Measurements from ENCODE around the gene SLC43A2. TPM values are rescaled to one million over a fixed set of nuclear protein-coding genes. Genes with fewer than 3 reads are reported as not detected.
A peak's percentile ranks its signal among the peaks of the same experiment; 100 is the strongest.

Gene SLC43A2
- total RNA-seq, 6 experiments from 2014 or later: 1.4 to 8.9 (median 5.1) TPM

DNA sequence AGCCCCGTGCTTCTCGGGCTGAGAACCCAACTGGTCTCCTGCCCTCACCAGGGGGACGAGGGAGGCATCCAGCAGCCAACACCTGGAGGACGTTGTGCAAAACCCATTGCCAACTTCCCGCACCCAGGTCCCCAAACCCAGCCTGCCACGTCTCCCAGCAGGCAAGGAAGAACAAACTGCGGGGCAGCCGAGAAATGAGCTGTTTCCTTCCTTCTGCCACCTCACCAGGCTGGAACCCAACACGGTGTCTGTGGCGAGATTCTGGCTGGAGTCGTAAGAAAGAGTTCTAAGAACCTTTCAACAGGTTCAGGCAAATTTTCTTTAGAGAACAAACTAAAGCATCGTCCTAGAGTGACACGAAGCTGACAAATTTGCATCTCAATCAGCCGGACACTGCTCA, 3.6 kb downstream of the SLC43A2 start:
- no peak for TF ChIP-seq POLR2A (IDR thresholded peaks at IDR 0.05)
- no peak for TF ChIP-seq CTCF (IDR thresholded peaks at IDR 0.05)
- ATAC-seq: no peak
- Histone ChIP-seq H3K4me3 (no peak overlapping the region), H3K9me3 (no peaks in the 10 kb centered on the region), H3K27ac (no peak overlapping the region), H3K27me3 (no peaks in the 10 kb centered on the region), H3K4me1 (peaks cover 0 to 14% (median 0%) of the 10 kb centered on the region in 4 donors), H3K36me3 (no peaks in the 10 kb centered on the region)
- intact Hi-C loops (cut with DNase I): no loop called here
- WGBS (ENCODE audit: insufficient coverage, low coverage, low lambda C conversion rate, missing lambda C conversion rate): 66% methylated on average over 9 of the region's 14 CpGs
- peak in 1 of 3 donors; percentile 19 for DNase-seq

DNA sequence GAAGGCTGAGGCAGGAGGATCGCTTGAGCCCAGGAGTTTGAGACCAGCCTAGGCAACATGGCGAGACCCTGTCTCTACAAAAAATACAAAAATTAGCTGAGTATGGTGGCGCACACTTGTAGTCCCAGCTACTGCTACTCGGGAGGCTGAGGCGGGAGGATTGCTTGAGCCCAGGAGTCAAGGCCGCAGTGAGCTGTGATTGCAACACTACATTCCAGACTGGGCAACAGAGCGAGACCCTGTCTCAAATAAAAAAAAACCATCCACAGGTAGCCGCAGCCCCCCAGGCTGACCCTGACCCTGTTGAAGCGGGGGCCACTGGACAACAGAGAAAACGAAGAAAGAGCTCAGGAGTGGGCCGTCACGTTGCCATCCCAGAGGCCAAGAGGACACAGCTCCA, 4.0 kb downstream of the SLC43A2 start:
- H3K4me3 ChIP-seq: no peak overlapping the region
- intact Hi-C loops (cut with DNase I): no loop called here
- TF ChIP-seq POLR2A (IDR thresholded peaks at IDR 0.05) (no peak), CTCF (IDR thresholded peaks at IDR 0.05) (no peak)
- DNase-seq: no peak
- H3K9me3 ChIP-seq: no peaks in the 10 kb centered on the region
- no peaks in the 10 kb centered on the region for H3K36me3 ChIP-seq
- H3K4me1 ChIP-seq: peaks cover 0 to 11% (median 0%) of the 10 kb centered on the region in 4 donors
- no peak overlapping the region for H3K27ac ChIP-seq
- no peaks in the 10 kb centered on the region for H3K27me3 ChIP-seq
- 76% methylated on average over 8 of the region's 12 CpGs for WGBS (ENCODE audit: insufficient coverage, low coverage, low lambda C conversion rate, missing lambda C conversion rate)
- no peak for ATAC-seq

GRCh38 chr17:1623057-1623630, 5.5 kb downstream of the SLC43A2 start:
- TF ChIP-seq POLR2A (IDR thresholded peaks at IDR 0.05): no peak
- no peak for TF ChIP-seq CTCF (IDR thresholded peaks at IDR 0.05)
- Histone ChIP-seq H3K4me3 (no peak overlapping the region), H3K27me3 (no peaks in the 10 kb centered on the region), H3K36me3 (no peaks in the 10 kb centered on the region), H3K9me3 (no peaks in the 10 kb centered on the region), H3K4me1 (peaks cover 0 to 2% (median 0%) of the 10 kb centered on the region in 4 donors), H3K27ac (no peak overlapping the region)
- 77% methylated on average over 5 of the region's 14 CpGs for WGBS (ENCODE audit: insufficient coverage, low coverage, low lambda C conversion rate, missing lambda C conversion rate)
- ATAC-seq: no peak
- intact Hi-C loops (cut with DNase I): no loop called here
- DNase-seq: no peak

- no peaks in the 10 kb centered on the region for H3K9me3 ChIP-seq
- DNase-seq: no peak
- intact Hi-C loops (cut with DNase I): no loop called here
- no peak overlapping the region for H3K27ac ChIP-seq
- ATAC-seq: peak; percentile 50 to 74 (median 68)
- 42% methylated on average over 6 of the region's 22 CpGs for WGBS (ENCODE audit: insufficient coverage, low coverage, low lambda C conversion rate, missing lambda C conversion rate)
- TF ChIP-seq CTCF (IDR thresholded peaks at IDR 0.05) (no peak), POLR2A (IDR thresholded peaks at IDR 0.05) (no peak)
- H3K4me3 ChIP-seq: no peak overlapping the region
- no peaks in the 10 kb centered on the region for H3K27me3 ChIP-seq
- no peaks in the 10 kb centered on the region for H3K4me1 ChIP-seq
- H3K36me3 ChIP-seq: no peaks in the 10 kb centered on the region
Observed at GRCh38 chr17:1621273-1621954, 7.2 kb downstream of the SLC43A2 start.

All from right lobe of liver (tissue), 6 donors.